ENCODE data around the gene STAT1. TPM values are rescaled to one million over a fixed set of nuclear protein-coding genes. Genes with fewer than 3 reads are reported as not detected.
A peak's percentile ranks its signal among the peaks of the same experiment; 100 is the strongest.

Gene STAT1
- 46.7 and 49.7 TPM in 2 replicates for total RNA-seq (2014; rRNA removed; shearing (Covaris generic); ENCODE audit: low replicate concordance)

GRCh38 chr2:191013932-191014652 lies at the start of gene STAT1:
Gene STAT1 (minus strand): TSS chr2:191014171. CDS start chr2:191010003, 4,168 bp downstream.
- peak within 1 kb of the TSS; percentile 94 for H3K4me2 ChIP-seq (ENCODE audit: low read depth, low read length, poor library complexity, severe bottlenecking)
- H3K4me3 ChIP-seq (ENCODE audit: low read length) = peak within 1 kb of the TSS; percentile 79
- no peaks in the 10 kb centered on the region for H4K20me1 ChIP-seq (ENCODE audit: insufficient read depth, low read depth, low read length)
- H2AFZ ChIP-seq (ENCODE audit: low read length) = peak within 1 kb of the TSS; percentile 98
- H3K36me3 ChIP-seq (ENCODE audit: insufficient read depth, low read length) = peaks cover 14% of the 10 kb centered on the region; the same call in 1 of the 2 replicates
- DNase-seq = peak; percentile 96
- no peaks in the 10 kb centered on the region for H3K27me3 ChIP-seq (ENCODE audit: low read length)
- peak within 1 kb of the TSS; percentile 76 for H3K9ac ChIP-seq (ENCODE audit: low read length)
- H3K4me1 ChIP-seq (ENCODE audit: low read length) = peaks cover 26% of the 10 kb centered on the region
- no peaks in the 10 kb centered on the region for H3K9me3 ChIP-seq (ENCODE audit: low read length)
- no peaks in the 10 kb centered on the region for H3K9me2 ChIP-seq (replicated peaks; ENCODE audit: insufficient read depth, low read length)
- no peak within 1 kb of the TSS for H3K27ac ChIP-seq (ENCODE audit: low read length)
- H3K79me2 ChIP-seq (ENCODE audit: low read length) = peaks cover 31% of the 10 kb centered on the region

- Histone ChIP-seq H3K4me2 (ENCODE audit: low read depth, low read length, poor library complexity, severe bottlenecking) (no peak overlapping the region), H3K9me3 (ENCODE audit: low read length) (no peaks in the 10 kb centered on the region), H3K79me2 (ENCODE audit: low read length) (no peaks in the 10 kb centered on the region), H3K4me3 (ENCODE audit: low read length) (no peak overlapping the region), H3K27ac (ENCODE audit: low read length) (no peak overlapping the region), H4K20me1 (ENCODE audit: insufficient read depth, low read depth, low read length) (no peaks in the 10 kb centered on the region), H3K36me3 (ENCODE audit: insufficient read depth, low read length) (no peaks in the 10 kb centered on the region), H3K4me1 (ENCODE audit: low read length) (no peaks in the 10 kb centered on the region), H2AFZ (ENCODE audit: low read length) (no peak overlapping the region), H3K9ac (ENCODE audit: low read length) (no peak overlapping the region), H3K27me3 (ENCODE audit: low read length) (no peaks in the 10 kb centered on the region), H3K9me2 (replicated peaks; ENCODE audit: insufficient read depth, low read length) (no peaks in the 10 kb centered on the region)
- DNase-seq = no peak
These were observed 49.6 kb upstream of the STAT1 start for GRCh38 chr2:191063584-191063983.

GRCh38 chr2:191061381-191061980 lies 47.5 kb upstream of the STAT1 start:
- Histone ChIP-seq H3K4me3 (ENCODE audit: low read length) (no peak overlapping the region), H3K27me3 (ENCODE audit: low read length) (no peaks in the 10 kb centered on the region), H3K9me2 (replicated peaks; ENCODE audit: insufficient read depth, low read length) (no peaks in the 10 kb centered on the region), H3K4me1 (ENCODE audit: low read length) (no peaks in the 10 kb centered on the region), H3K36me3 (ENCODE audit: insufficient read depth, low read length) (no peaks in the 10 kb centered on the region), H3K27ac (ENCODE audit: low read length) (no peak overlapping the region), H3K9ac (ENCODE audit: low read length) (no peak overlapping the region), H2AFZ (ENCODE audit: low read length) (no peak overlapping the region), H3K4me2 (ENCODE audit: low read depth, low read length, poor library complexity, severe bottlenecking) (no peak overlapping the region), H4K20me1 (ENCODE audit: insufficient read depth, low read depth, low read length) (no peaks in the 10 kb centered on the region), H3K79me2 (ENCODE audit: low read length) (no peaks in the 10 kb centered on the region), H3K9me3 (ENCODE audit: low read length) (no peaks in the 10 kb centered on the region)
- DNase-seq = no peak

- Histone ChIP-seq H3K9me3 (ENCODE audit: low read length) (no peaks in the 10 kb centered on the region), H3K9ac (ENCODE audit: low read length) (no peak overlapping the region), H2AFZ (ENCODE audit: low read length) (no peak overlapping the region), H3K4me3 (ENCODE audit: low read length) (no peak overlapping the region), H3K79me2 (ENCODE audit: low read length) (no peaks in the 10 kb centered on the region), H3K36me3 (ENCODE audit: insufficient read depth, low read length) (no peaks in the 10 kb centered on the region), H3K27me3 (ENCODE audit: low read length) (no peaks in the 10 kb centered on the region), H3K4me1 (ENCODE audit: low read length) (no peaks in the 10 kb centered on the region), H3K4me2 (ENCODE audit: low read depth, low read length, poor library complexity, severe bottlenecking) (no peak overlapping the region), H3K27ac (ENCODE audit: low read length) (no peak overlapping the region), H3K9me2 (replicated peaks; ENCODE audit: insufficient read depth, low read length) (no peaks in the 10 kb centered on the region), H4K20me1 (ENCODE audit: insufficient read depth, low read depth, low read length) (no peaks in the 10 kb centered on the region)
- no peak for DNase-seq
These were observed 45.3 kb upstream of the STAT1 start for GRCh38 chr2:191059308-191059707.

- Histone ChIP-seq H3K36me3 (ENCODE audit: insufficient read depth, low read length) (no peaks in the 10 kb centered on the region), H3K4me3 (ENCODE audit: low read length) (no peak overlapping the region), H3K4me2 (ENCODE audit: low read depth, low read length, poor library complexity, severe bottlenecking) (no peak overlapping the region), H3K9me3 (ENCODE audit: low read length) (no peaks in the 10 kb centered on the region), H3K27me3 (ENCODE audit: low read length) (no peaks in the 10 kb centered on the region), H3K9me2 (replicated peaks; ENCODE audit: insufficient read depth, low read length) (no peaks in the 10 kb centered on the region), H3K79me2 (ENCODE audit: low read length) (no peaks in the 10 kb centered on the region), H4K20me1 (ENCODE audit: insufficient read depth, low read depth, low read length) (no peaks in the 10 kb centered on the region), H3K9ac (ENCODE audit: low read length) (no peak overlapping the region), H2AFZ (ENCODE audit: low read length) (no peak overlapping the region), H3K27ac (ENCODE audit: low read length) (no peak overlapping the region), H3K4me1 (ENCODE audit: low read length) (no peaks in the 10 kb centered on the region)
- DNase-seq = no peak
These were observed 42.3 kb upstream of the STAT1 start for GRCh38 chr2:191056228-191056627.

GRCh38 chr2:191053256-191053655 lies 39.3 kb upstream of the STAT1 start:
- Histone ChIP-seq H3K4me1 (ENCODE audit: low read length) (no peaks in the 10 kb centered on the region), H3K4me2 (ENCODE audit: low read depth, low read length, poor library complexity, severe bottlenecking) (no peak overlapping the region), H3K4me3 (ENCODE audit: low read length) (no peak overlapping the region), H3K9ac (ENCODE audit: low read length) (no peak overlapping the region), H2AFZ (ENCODE audit: low read length) (no peak overlapping the region), H4K20me1 (ENCODE audit: insufficient read depth, low read depth, low read length) (no peaks in the 10 kb centered on the region), H3K79me2 (ENCODE audit: low read length) (no peaks in the 10 kb centered on the region), H3K27ac (ENCODE audit: low read length) (no peak overlapping the region), H3K36me3 (ENCODE audit: insufficient read depth, low read length) (no peaks in the 10 kb centered on the region), H3K9me2 (replicated peaks; ENCODE audit: insufficient read depth, low read length) (no peaks in the 10 kb centered on the region), H3K9me3 (ENCODE audit: low read length) (no peaks in the 10 kb centered on the region), H3K27me3 (ENCODE audit: low read length) (no peaks in the 10 kb centered on the region)
- no peak for DNase-seq

- Histone ChIP-seq H2AFZ (ENCODE audit: low read length) (no peak overlapping the region), H3K27ac (ENCODE audit: low read length) (no peak overlapping the region), H4K20me1 (ENCODE audit: insufficient read depth, low read depth, low read length) (no peaks in the 10 kb centered on the region), H3K79me2 (ENCODE audit: low read length) (no peaks in the 10 kb centered on the region), H3K9ac (ENCODE audit: low read length) (no peak overlapping the region), H3K4me2 (ENCODE audit: low read depth, low read length, poor library complexity, severe bottlenecking) (no peak overlapping the region), H3K9me3 (ENCODE audit: low read length) (no peaks in the 10 kb centered on the region), H3K9me2 (replicated peaks; ENCODE audit: insufficient read depth, low read length) (no peaks in the 10 kb centered on the region), H3K4me1 (ENCODE audit: low read length) (no peaks in the 10 kb centered on the region), H3K36me3 (ENCODE audit: insufficient read depth, low read length) (no peaks in the 10 kb centered on the region), H3K4me3 (ENCODE audit: low read length) (no peak overlapping the region), H3K27me3 (ENCODE audit: low read length) (no peaks in the 10 kb centered on the region)
- peak; percentile 72 for DNase-seq
These were observed 38.1 kb upstream of the STAT1 start for GRCh38 chr2:191051825-191052778.

- DNase-seq = no peak
- H3K36me3 ChIP-seq (ENCODE audit: insufficient read depth, low read length) = no peaks in the 10 kb centered on the region
- no peak overlapping the region for H2AFZ ChIP-seq (ENCODE audit: low read length)
- no peaks in the 10 kb centered on the region for H4K20me1 ChIP-seq (ENCODE audit: insufficient read depth, low read depth, low read length)
- H3K4me2 ChIP-seq (ENCODE audit: low read depth, low read length, poor library complexity, severe bottlenecking) = no peak overlapping the region
- H3K9me3 ChIP-seq (ENCODE audit: low read length) = no peaks in the 10 kb centered on the region
- H3K79me2 ChIP-seq (ENCODE audit: low read length) = no peaks in the 10 kb centered on the region
- no peak overlapping the region for H3K27ac ChIP-seq (ENCODE audit: low read length)
- no peak overlapping the region for H3K9ac ChIP-seq (ENCODE audit: low read length)
- H3K4me1 ChIP-seq (ENCODE audit: low read length) = peaks cover 2% of the 10 kb centered on the region; the same call in 1 of the 2 replicates
- no peaks in the 10 kb centered on the region for H3K9me2 ChIP-seq (replicated peaks; ENCODE audit: insufficient read depth, low read length)
- H3K4me3 ChIP-seq (ENCODE audit: low read length) = no peak overlapping the region
- no peaks in the 10 kb centered on the region for H3K27me3 ChIP-seq (ENCODE audit: low read length)
These were observed 37.2 kb upstream of the STAT1 start for GRCh38 chr2:191051177-191051576.
